Activated gamma-delta T cell treated with anti-CD3 and anti-CD28 coated beads, Interleukin-2, amount 50 U/mL, for 16 hours (primary cell): ENCODE measurements around the gene CAB39.

ENCODE experiments used
- DNase-seq: peaks from one replicate; pipeline ENCODE4 v3.0.0-alpha.2; 2020; ENCODE audit warnings: low read depth

CAB39 gene

DNA sequence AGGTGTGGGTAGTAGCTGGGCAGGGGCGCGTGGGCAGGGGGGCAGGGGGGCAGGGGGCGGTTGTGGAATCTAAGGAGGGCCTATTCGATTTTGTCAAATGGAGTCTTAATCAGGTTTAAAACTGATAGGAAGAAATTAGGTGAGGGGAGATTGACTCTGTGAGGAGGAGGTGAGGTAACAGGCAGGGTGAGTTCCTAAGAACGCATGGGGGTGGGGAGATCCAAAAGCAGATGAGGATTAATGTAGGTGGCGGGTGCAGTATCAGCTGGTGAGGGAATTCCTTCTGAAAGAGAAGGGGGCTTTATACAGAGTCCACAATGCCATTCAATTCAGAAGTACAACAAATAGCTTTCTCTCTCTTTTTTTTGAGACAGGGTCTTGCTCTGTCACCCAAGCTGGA, 72.7 kb downstream of the CAB39 start:
- no peak for DNase-seq

DNA sequence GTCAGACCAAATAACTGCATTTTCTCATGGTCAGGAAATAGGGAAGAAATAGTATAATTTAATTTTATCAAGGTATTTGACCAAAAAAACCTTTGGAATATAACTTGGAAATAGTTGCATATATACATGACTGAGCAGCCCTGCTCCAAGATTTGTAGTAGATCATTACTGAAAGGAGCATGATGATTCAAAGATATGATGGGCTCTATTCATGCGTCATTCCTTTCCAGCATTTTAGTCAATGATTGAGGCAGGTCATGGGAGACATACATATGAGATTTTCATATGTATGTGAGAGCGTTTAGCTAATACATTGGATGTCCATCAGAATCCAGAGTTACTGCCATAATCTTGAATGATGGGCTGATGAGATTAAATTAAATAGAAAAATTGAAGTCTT, 74.5 kb downstream of the CAB39 start:
- no peak for DNase-seq

DNA sequence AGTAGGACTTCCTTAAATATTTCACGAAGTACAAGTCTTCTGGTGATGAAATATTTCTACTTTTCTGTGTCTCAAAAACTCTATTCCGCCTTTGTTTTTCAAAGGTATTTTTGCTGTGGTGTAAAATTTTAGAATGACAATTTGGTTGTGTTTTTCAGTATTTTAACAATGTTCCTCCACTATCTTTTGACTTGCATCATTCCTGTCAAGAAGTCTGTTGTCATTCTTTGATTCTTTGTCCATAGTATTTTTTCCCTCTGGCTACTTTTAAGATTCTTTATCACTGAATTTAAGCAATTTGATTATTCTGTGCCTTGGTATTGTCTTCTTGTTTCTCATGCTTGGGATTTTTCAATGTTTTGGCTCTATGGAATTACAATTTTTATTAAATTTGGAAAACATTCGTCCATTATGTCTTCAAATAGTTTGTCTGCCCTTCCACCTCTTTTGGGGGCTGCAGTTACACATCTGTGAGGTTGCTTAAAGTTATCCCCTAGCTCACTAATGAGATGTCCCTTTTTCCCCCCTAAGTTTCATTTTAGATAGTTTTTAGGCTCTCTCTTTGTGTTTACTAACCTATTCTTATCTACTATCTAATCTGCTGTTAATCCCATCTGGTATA, 76.0 kb downstream of the CAB39 start:
- no peak for DNase-seq

DNA sequence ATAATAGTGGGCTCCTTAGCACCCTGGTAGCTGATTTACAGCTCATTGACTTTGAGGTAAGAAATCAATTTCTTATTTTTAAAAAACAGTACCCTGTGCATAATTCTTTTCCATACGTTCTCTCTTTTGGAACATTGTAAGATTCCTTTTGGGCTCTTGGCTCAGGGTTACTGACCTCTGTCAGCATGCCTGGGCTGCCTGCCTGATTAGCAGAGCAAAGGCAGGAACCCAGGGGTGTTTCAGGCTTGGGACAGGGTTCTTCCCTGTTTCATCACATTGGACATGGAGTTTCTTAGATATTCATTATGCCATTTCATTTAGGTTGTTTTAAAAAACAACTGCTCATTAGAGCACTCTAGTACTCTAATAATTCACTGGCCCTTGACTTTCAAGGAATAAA, 78.3 kb downstream of the CAB39 start:
- no peak for DNase-seq

DNA sequence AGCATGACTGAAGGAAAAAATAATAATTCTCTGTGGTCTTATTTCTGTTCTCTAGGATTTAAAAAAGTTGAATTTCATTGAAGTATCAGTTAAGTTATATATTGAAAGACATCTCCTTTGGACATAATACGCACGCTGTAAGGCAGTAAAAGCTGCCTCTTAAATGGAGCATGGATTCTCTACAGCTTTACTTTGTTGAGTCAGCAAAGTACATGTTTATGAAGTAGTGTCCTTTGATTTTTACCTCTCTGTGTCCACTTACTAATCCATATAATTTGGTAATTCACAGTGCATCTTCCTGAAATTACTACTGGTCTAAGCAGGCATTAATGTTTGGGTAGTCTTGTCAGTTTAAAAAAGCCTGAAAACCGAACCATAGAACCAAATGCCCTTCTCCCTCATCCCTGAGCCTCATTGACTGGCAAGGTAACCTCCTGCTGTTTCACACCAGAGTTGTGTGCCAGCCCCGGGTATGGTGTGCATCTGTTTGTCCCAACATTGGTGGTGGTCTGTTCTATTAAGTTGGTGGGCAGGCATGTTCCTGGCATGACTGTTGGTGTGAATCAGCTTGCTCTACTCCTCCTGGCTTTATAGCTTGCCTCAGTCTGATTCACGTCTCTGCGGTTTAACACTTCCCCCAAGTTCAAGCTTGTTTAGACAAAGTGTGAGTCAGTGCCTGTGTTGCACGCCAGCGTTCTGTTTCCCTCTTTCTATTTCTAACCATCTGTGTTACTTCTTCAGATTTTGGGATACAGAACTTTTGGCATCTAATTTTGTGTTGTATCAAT, 81.1 kb downstream of the CAB39 start:
- DNase-seq = peak; percentile 56

DNA sequence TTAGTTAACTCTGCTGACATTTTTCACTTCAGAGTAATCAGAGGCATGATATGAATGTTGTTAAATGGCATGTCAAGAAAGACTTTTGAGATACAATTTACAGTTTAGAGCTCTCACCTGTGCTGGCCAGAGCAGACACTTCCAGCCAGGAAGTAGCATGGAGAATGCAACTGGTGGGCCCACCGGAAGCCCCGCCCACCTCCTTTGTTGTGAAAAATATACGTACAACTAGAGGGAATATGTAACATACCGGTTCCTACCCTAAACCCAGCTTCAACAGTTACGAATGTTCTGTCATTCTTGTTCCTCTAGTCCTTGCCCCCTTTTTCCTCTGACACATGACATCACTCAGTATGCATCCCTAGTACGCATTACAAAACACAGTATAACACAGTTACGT, 81.9 kb downstream of the CAB39 start:
- DNase-seq = no peak

DNA sequence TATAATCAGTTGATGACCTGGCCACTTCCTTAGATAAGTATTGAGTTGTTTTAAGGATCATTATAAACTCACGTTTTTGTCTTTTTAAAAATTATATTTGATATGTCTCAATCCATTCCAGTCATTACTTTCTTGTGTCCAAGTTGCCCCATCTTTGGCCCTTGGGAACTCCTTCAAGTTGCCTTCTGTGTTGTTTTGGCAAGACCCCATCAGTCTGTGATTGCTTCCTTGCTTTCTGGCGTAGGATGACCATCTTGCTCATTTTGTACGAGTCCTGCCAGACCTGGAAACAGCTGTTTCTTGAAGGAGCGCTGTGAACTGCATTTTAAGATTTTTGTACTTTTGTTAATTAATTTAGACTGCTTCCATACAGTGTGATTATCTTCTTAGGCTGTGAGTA, 83.2 kb downstream of the CAB39 start:
- no peak for DNase-seq

DNA sequence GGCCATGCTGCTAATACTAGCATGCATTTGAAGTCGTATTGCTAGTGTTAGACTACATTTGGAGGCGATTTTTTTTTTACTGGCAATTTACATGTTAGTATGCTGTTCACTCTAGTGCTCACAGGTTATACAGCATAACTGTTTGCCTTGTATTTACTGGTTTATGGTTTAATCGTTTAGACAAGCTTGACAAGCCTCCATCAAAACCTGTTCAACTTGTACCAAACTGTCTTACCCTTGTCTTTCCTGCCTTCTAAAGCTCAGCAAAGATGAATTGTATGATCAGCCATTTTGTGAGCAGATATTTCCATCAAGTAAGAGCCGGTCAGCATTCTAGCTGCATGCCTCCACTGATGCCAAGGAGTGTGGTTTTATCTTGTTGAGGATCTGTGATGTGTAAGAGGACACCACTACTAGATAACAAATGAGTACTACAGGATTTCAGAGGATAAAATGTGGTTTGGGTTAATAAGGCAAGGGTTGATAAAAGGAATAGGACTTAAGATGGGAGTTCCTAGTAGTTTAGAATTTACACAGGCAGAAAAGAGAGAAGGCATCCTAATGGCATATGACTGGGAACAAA, 83.7 kb downstream of the CAB39 start:
- DNase-seq = no peak

DNA sequence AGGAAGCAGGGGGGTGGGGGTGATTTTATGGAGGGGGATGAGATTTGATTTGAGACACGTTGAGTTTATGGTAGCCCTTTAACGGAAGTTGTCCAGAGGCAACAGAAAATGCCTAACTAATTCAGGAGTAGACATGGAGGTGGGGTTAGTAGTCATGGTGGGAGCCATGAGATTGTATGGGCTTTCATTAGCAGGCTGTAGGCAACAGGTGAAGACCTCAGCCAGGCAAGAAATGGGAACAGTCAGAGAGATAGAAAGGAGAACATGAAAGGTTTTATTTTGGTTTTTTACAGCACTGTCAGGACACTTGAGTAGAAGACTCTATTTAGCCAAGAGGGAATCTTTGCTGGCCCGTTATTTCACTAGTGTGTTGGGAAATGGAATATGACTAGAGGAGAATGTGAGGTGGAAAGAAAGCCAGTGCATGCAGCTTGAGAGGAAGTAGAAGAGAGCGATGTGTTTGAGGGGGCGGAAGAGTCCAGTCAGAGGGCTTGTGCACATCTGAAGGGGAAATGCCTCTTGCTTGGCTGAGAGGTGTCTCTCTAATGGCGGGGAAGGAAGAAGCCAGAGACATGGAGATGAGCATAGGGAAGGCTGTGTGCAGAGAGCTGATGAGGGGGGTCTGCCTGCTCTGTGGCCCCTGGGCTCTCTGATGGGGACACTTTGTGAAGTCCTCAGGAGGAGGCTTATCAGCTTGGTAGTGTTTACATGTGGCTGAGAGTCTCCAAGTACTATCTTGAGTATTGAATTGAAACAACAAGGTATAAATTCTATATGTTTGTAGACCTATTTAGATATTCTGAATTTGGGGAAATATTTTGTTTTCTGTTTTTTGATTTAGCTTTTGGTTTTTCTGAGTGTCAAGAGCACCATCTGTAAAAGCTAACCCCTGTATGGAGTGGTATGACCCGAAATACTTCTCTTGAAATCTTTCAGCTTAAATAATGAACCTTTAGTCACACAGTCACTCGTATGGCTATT, 85.2 kb downstream of the CAB39 start:
- DNase-seq = no peak

DNA sequence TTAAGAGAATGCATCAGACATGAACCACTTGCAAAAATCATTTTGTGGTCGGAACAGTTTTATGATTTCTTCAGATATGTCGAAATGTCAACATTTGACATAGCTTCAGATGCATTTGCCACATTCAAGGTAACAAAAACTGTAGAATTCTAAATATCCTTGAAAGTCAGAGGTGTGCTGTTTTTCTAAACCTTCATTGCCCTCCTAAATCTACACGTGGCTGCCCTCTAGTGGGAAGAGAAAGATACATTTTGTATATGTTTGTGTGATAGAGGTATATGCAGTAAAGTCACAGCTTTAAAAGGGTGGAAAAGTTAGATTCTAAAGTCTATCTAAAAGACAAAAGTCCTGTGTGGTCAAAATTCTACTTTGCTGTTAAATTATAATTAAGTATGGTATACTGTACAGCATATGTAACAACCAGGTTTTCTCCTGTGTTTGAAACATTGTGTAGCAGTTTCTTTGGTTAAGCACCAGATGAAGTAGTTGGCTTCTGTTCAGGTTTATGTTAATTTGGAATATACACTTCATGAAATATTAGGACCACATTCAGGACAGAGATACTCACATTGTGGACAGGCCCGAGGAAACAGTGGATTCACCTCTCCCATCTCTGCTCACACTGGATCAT, 86.2 kb downstream of the CAB39 start:
- peak; percentile 27 for DNase-seq

DNA sequence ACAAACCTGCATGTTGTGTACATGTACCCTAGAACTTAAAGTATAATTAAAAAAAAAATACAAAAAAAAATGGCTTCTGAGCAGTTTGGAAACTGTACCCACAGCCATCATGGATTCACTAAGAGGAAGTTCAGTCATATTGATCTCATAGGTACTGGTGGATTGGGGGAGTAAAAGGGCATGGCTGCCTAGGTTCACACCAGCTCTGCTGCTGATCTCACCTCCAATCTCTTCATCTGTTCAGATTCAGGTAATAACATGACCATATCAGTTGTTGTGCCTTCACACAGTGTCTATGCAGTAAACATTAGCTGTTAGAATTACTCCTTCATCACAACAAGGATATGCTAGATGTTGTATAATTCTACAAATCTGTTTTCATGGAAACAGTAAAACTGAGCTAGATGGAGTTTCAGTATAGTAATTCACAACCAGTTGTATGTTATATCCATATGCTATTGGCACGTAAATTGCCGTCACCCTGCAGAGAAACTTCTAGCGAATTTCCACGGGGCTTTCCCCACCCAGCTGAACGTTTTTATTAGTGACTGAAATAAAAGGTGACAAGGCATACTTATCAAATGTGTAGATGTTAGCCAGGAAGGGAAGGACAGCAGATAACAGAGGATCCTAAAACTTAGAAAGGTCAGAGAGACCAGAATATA, 92.8 kb downstream of the CAB39 start:
- no peak for DNase-seq

DNA sequence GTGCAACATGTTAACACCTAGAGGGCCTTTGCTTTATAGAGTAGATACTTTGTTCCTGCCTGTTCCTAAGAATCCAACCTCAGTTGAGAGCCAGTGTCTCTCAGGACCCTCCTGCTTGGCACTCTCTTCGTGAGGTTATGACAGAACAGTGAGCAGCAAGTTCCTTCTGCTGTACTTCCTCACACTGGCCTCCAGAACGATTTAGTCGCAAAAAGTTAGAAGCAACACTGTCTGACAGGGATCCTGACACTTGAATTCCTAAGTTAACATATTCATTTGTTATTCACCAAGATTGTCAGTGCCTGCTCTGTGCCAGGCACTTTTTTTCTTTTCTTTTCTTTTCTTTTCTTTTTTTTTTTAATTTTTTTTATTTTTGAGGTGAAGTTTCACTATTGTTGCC, 95.1 kb downstream of the CAB39 start:
- DNase-seq = no peak

DNA sequence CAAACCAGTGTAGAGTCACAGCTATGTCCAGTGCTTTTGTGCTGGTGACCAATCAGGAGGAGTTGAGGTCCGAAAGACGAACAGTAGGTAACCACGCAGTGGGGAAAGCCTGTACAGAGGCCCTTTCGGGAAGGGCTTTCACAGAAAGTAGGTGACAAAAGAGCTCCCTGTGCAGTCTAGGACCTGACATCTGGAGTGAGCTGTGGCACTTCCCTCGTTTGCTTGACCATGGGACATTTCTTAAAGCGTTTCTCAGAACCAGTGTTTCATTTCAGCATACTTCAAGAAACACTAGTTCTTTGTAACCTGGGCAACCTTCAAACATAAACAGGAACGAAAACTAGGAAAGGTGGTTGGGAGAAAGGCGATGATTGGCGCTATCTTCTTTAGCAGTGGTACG, 96.4 kb downstream of the CAB39 start:
- no peak for DNase-seq

DNA sequence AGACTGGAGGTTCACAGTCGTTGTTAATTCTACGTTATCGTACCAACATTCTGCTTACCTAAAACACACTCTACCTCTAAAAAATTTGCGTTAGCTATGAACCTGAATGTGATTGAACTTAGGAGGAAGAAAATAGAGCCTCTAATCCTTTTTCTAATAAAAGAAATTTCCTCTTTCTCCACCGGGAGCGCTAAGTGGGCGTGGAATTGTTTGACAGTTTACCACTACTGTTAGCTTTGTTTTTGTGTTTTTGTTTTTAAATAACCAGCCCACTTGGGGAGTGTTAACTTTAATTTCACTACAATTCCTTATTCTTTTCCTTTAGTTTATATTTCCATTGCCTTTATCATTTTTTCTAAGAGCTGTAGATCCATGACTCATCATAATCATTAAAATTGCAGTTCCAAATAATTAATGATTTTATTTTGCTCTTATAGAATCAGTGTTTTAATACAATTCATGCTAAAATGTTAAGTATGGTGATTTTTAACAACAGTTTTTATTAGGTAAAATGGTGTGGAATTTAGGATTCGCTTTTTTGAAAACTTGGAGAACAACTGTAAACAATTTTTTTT, 97.1 kb downstream of the CAB39 start:
- no peak for DNase-seq

DNA sequence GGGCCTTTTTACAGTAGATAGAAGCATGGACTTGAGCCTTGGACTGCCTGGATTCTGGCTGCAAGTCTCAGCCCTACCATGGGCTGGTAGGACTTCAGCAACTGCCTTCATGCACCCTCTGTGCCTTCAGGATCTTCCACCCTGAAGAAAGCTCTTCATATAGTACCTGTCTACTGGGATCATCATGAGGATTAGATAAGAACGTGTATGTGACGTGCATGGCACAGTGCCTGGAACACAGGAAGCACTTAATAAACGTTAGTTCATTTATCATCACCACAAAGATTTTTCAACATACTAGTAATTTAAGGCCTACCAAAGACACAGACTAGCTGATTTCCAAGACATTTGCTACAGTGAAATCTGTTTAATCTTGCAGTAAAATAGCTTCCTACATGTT, 98.9 kb downstream of the CAB39 start:
- no peak for DNase-seq

DNA sequence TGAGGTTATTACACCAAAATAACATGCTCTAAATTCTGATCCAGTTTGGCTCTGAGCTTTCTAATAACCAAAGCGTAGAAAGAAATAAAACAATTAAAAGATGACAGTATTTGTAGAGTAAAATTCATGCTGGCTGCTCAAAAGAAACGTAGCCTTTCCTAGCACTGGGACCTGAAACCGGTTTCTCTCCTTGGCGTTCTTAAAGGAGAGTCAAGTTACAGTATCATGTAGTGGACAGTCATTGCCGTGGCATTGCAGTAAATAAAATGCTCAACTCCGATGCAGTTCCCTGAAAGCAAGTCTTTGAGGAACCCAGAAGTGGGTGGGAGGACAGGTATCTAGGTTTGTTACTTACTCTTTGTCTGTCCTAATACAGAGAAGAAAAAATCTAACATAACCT, 99.4 kb downstream of the CAB39 start:
- no peak for DNase-seq

DNA sequence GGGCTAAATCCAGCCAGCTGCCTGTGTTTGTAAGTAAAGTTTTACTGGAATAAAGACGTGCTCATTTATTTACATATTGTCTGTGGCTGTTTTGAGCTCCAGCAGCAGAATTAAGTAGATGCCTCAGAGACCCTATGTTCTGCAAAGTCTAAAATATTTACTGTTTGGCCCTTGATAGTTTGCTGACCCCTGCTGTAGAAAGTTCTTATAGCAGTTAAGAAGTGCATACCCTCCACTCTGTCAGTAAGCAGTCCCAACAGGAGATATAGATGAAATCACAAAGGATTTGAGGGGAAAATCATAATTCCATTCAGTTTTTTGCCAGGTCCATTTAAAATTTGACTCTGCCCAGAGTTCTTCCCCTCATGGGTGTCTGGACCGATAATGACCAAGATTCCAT, 102.0 kb downstream of the CAB39 start:
- no peak for DNase-seq

DNA sequence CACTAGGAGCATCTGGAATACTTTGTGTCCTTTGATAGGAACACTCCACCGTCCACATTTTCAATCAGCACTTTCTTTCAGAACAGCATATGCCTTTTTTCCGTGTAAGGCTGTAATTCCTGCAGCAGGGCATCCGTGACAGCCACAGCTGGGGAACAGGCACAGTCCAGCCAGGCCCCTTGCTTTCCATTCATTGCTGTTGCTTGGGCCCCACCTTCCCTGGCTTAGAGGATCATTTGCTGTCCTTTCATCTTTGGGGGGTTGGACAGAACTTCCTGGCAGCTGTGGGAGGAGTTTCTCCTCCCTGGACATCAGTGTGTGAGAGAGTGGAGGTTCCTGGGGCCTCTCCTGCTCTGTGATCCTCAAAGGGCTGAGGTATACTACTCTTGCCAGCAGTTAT, 102.4 kb downstream of the CAB39 start:
- no peak for DNase-seq

DNA sequence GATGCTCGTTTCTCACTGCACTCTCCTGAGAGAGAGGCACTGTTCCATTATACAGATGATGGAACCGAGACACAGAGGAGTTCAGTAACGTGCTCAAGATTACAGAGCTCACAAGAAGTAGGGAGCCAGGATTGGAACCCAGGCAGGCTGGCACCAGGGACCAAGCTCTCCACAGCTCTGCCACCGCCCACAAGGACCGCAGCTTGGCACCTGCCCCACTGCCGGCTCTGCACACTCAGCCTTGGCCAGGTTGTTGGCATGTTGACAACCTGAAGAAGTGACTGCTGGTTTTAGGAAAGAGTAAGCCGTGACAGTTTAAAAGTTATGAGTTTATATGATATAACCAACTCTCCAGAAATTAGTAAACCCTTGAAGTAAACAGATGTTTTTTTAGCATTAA, 104.1 kb downstream of the CAB39 start:
- DNase-seq = no peak

DNA sequence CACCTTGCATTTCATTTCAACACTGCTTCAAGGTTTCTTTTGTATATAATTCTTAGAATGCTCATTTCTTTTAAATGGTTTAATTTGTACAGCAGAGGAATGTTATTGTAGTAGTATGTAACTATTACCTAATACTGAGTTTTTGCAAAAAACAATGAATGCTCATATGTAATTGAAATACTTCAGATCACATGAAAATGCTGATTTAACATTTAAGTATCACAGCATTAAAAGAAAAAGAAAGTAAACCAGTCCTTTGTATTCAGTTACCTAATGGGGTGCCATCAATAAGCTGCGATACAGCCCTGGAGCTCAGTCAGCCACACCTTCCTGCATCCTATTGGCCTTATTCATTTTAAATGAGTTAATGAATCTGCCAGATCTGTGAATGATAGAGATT, 106.8 kb downstream of the CAB39 start:
- DNase-seq = no peak
